ENCODE measurements around the gene NTRK3.
"Not testable (repeated sequence)": the region's sequence is repeated elsewhere in the genome, so short reads cannot be mapped to it uniquely, and the experiment has no call there.

Gene NTRK3

GRCh38 chr15:88071141-88071540 is 185.4 kb downstream of the NTRK3 start:
- no peak for DNase-seq

GRCh38 chr15:88069561-88069960 is 187.0 kb downstream of the NTRK3 start:
- DNase-seq, result no peak

GRCh38 chr15:88067331-88067685 is 189.2 kb downstream of the NTRK3 start:
- DNase-seq, result no peak

- no peak for DNase-seq
Measured at GRCh38 chr15:88066636-88067330, 189.8 kb downstream of the NTRK3 start.

- no peak for DNase-seq
Measured at GRCh38 chr15:88061452-88061851, 195.1 kb downstream of the NTRK3 start.

- DNase-seq, result no peak
Measured at GRCh38 chr15:88060383-88060782, 196.2 kb downstream of the NTRK3 start.

- no peak for DNase-seq
Measured at GRCh38 chr15:88057836-88058235, 198.7 kb downstream of the NTRK3 start.

GRCh38 chr15:88049506-88049905 is 207.0 kb downstream of the NTRK3 start:
- DNase-seq, result no peak

- DNase-seq, result no peak
Measured at GRCh38 chr15:88048755-88049154, 207.8 kb downstream of the NTRK3 start.

GRCh38 chr15:88048237-88048636 is 208.3 kb downstream of the NTRK3 start:
- no peak for DNase-seq

- no peak for DNase-seq
Measured at GRCh38 chr15:88046576-88047129, 209.9 kb downstream of the NTRK3 start.

GRCh38 chr15:88043396-88043795 is 213.1 kb downstream of the NTRK3 start:
- DNase-seq, result no peak

GRCh38 chr15:88042047-88042446 is 214.5 kb downstream of the NTRK3 start:
- no peak for DNase-seq

GRCh38 chr15:88040516-88040915 is 216.0 kb downstream of the NTRK3 start:
- no peak for DNase-seq

GRCh38 chr15:88038261-88038660 is 218.3 kb downstream of the NTRK3 start:
- DNase-seq, result no peak

GRCh38 chr15:88036154-88036839 is 220.2 kb downstream of the NTRK3 start:
- no peak for DNase-seq

- no peak for DNase-seq
Measured at GRCh38 chr15:88035381-88035780, 221.2 kb downstream of the NTRK3 start.

- DNase-seq, result not testable (repeated sequence)
Measured at GRCh38 chr15:88033421-88033820, 223.1 kb downstream of the NTRK3 start.

GRCh38 chr15:88032787-88033186 is 223.8 kb downstream of the NTRK3 start:
- no peak for DNase-seq

- DNase-seq, result no peak
Measured at GRCh38 chr15:88031461-88031860, 225.1 kb downstream of the NTRK3 start.

- DNase-seq, result no peak
Measured at GRCh38 chr15:88029696-88030095, 226.8 kb downstream of the NTRK3 start.

GRCh38 chr15:88028024-88028423 is 228.5 kb downstream of the NTRK3 start:
- DNase-seq, result no peak

- no peak for DNase-seq
Measured at GRCh38 chr15:88023914-88024313, 232.6 kb downstream of the NTRK3 start.

- no peak for DNase-seq
Measured at GRCh38 chr15:88022716-88023115, 233.8 kb downstream of the NTRK3 start.

GRCh38 chr15:88021601-88022000 is 234.9 kb downstream of the NTRK3 start:
- no peak for DNase-seq

Measured in activated effector memory CD4-positive, alpha-beta T cell treated with anti-CD3 and anti-CD28 coated beads, Interleukin-2, amount 50 U/mL, for 16 hours (primary cell).